DMS114 treated with DMSO at 0.1 percent for 48 hours (cell line): ENCODE results near the gene SHROOM2.
"Not testable (repeated sequence)": the region's sequence is repeated elsewhere in the genome, so short reads cannot be mapped to it uniquely, and the experiment has no call there.

ENCODE experiments used
- DNase-seq: peaks from one replicate; lab custom pipeline; 2025; ENCODE audit not compliant: unreplicated experiment; lab: John Stamatoyannopoulos, UW

Gene SHROOM2

GRCh38 chrX:9785944-9786797 lies at the start of gene SHROOM2:
SHROOM2 (plus strand) TSS chrX:9786429; CDS start chrX:9786546, 117 bp downstream.
- no peak for DNase-seq

GRCh38 chrX:9737363-9737762 lies 48.9 kb upstream of the SHROOM2 start:
- DNase-seq = no peak

GRCh38 chrX:9738151-9738550 lies 48.1 kb upstream of the SHROOM2 start:
- no peak for DNase-seq

GRCh38 chrX:9739130-9739529 lies 47.1 kb upstream of the SHROOM2 start:
- no peak for DNase-seq

- DNase-seq = no peak
Measured at GRCh38 chrX:9745417-9746115, 40.7 kb upstream of the SHROOM2 start.

- DNase-seq = no peak
Measured at GRCh38 chrX:9746148-9746888, 39.9 kb upstream of the SHROOM2 start.

- DNase-seq = no peak
Measured at GRCh38 chrX:9747644-9748043, 38.6 kb upstream of the SHROOM2 start.

- no peak for DNase-seq
Measured at GRCh38 chrX:9749146-9749692, 37.0 kb upstream of the SHROOM2 start.

- DNase-seq = no peak
Measured at GRCh38 chrX:9757366-9757765, 28.9 kb upstream of the SHROOM2 start.

GRCh38 chrX:9758021-9758638 lies 28.1 kb upstream of the SHROOM2 start:
- DNase-seq = no peak

GRCh38 chrX:9759337-9759736 lies 26.9 kb upstream of the SHROOM2 start:
- DNase-seq = no peak

GRCh38 chrX:9765072-9765736 lies 21.0 kb upstream of the SHROOM2 start:
- no peak for DNase-seq

GRCh38 chrX:9765737-9766097 lies 20.5 kb upstream of the SHROOM2 start, which contains the start of gene GPR143:
GPR143 (minus strand) TSS chrX:9765847; CDS start chrX:9765817, 30 bp downstream.
- no peak for DNase-seq

- DNase-seq = no peak
Measured at GRCh38 chrX:9767375-9767774, 18.9 kb upstream of the SHROOM2 start.

GRCh38 chrX:9768321-9768839 lies 17.8 kb upstream of the SHROOM2 start:
- DNase-seq = not testable (repeated sequence)

GRCh38 chrX:9770319-9770718 lies 15.9 kb upstream of the SHROOM2 start:
- DNase-seq = no peak

- DNase-seq = no peak
Measured at GRCh38 chrX:9772943-9773342, 13.3 kb upstream of the SHROOM2 start.

GRCh38 chrX:9775930-9776329 lies 10.3 kb upstream of the SHROOM2 start:
- DNase-seq = no peak

- no peak for DNase-seq
Measured at GRCh38 chrX:9781941-9782340, 4.3 kb upstream of the SHROOM2 start.

- DNase-seq = no peak
Measured at GRCh38 chrX:9784332-9784731, 1.9 kb upstream of the SHROOM2 start.
